H9 (cell line): ENCODE results near the gene GRID1. TPM values are rescaled to one million over a fixed set of nuclear protein-coding genes. Genes with fewer than 3 reads are reported as not detected.

ENCODE experiments used
- DNase-seq: peaks from one replicate; pipeline ENCODE4 v3.0.0-alpha.2; 2017
- H2AFZ ChIP-seq: one replicate; pipeline ENCODE4 v1.6.1; 2013; ENCODE audit warnings: mild to moderate bottlenecking, low read length, control low read depth, moderate library complexity
- H2AK5ac ChIP-seq: 2 replicates; pipeline ENCODE4 v1.6.1; 2013; ENCODE audit warnings: low read length, control low read depth, mixed read lengths; ENCODE audit not compliant: insufficient read length
- H2BK120ac ChIP-seq: one replicate; pipeline ENCODE4 v1.6.1; 2013; ENCODE audit warnings: low read depth, mild to moderate bottlenecking, low read length, control low read depth, inconsistent platforms; ENCODE audit not compliant: poor library complexity, severe bottlenecking
- H2BK12ac ChIP-seq: 2 replicates; pipeline ENCODE4 v1.6.1; 2013; ENCODE audit warnings: low read length, control low read depth, mixed read lengths, low read depth; ENCODE audit not compliant: insufficient read length
- H2BK15ac ChIP-seq: 2 replicates; pipeline ENCODE4 v1.6.1; 2013; ENCODE audit warnings: low read depth, low read length, control low read depth
- H2BK20ac ChIP-seq: one replicate; pipeline ENCODE4 v1.6.1; 2013; ENCODE audit warnings: low read depth, mild to moderate bottlenecking, low read length, control low read depth, inconsistent platforms; ENCODE audit not compliant: poor library complexity, severe bottlenecking
- H2BK5ac ChIP-seq: 2 replicates; pipeline ENCODE4 v1.6.1; 2013; ENCODE audit warnings: low read length, control low read depth, mixed read lengths; ENCODE audit not compliant: insufficient read length
- H3K14ac ChIP-seq: 2 replicates; pipeline ENCODE4 v1.6.1; 2013; ENCODE audit warnings: low read length, control low read depth; ENCODE audit not compliant: insufficient read depth
- H3K18ac ChIP-seq: 2 replicates; pipeline ENCODE4 v1.6.1; 2013; ENCODE audit warnings: low read depth, mild to moderate bottlenecking, mixed read lengths, low read length, control low read depth; ENCODE audit not compliant: insufficient read length
- H3K23ac ChIP-seq: 2 replicates; pipeline ENCODE4 v1.6.1; 2013; ENCODE audit warnings: low read length, control low read depth, mixed read lengths, low read depth; ENCODE audit not compliant: insufficient read length
- H3K23me2 ChIP-seq: 2 replicates; pipeline ENCODE4 v1.6.1; 2013; ENCODE audit warnings: low read depth, mild to moderate bottlenecking, mixed read lengths, low read length, control low read depth; ENCODE audit not compliant: insufficient read length, poor library complexity, severe bottlenecking
- H3K27ac ChIP-seq: 2 replicates; pipeline ENCODE4 v1.5.1; 2013; ENCODE audit warnings: low read length, control low read depth, mixed read lengths, low read depth; ENCODE audit not compliant: insufficient read length
- H3K27me3 ChIP-seq: 2 replicates; pipeline ENCODE4 v1.6.1; 2013; ENCODE audit warnings: low read length, control low read depth, inconsistent platforms; ENCODE audit not compliant: insufficient read depth
- H3K4ac ChIP-seq: 2 replicates; pipeline ENCODE4 v1.6.1; 2013; ENCODE audit warnings: low read depth, mild to moderate bottlenecking, control low read depth, inconsistent platforms, low read length, moderate library complexity
- H3K4me1 ChIP-seq: 2 replicates; pipeline ENCODE4 v1.6.1; 2013; ENCODE audit warnings: low read length, control low read depth, inconsistent platforms; ENCODE audit not compliant: insufficient read depth
- H3K4me2 ChIP-seq: 2 replicates; pipeline ENCODE4 v1.6.1; 2013; ENCODE audit warnings: low read length, control low read depth, mixed read lengths; ENCODE audit not compliant: insufficient read length, insufficient read depth
- H3K56ac ChIP-seq: 2 replicates; pipeline ENCODE4 v1.6.1; 2013; ENCODE audit warnings: low read depth, mild to moderate bottlenecking, mixed read lengths, low read length, control low read depth; ENCODE audit not compliant: insufficient read length
- H3K79me1 ChIP-seq: 2 replicates; pipeline ENCODE4 v1.6.1; 2013; ENCODE audit warnings: low read depth, mild to moderate bottlenecking, moderate library complexity, low read length, control low read depth, inconsistent platforms; ENCODE audit not compliant: insufficient read depth, poor library complexity, severe bottlenecking
- H3K79me2 ChIP-seq: 2 replicates; pipeline ENCODE4 v1.6.1; 2013; ENCODE audit warnings: low read length, control low read depth, inconsistent platforms; ENCODE audit not compliant: insufficient read depth
- H3K9ac ChIP-seq: 2 replicates; pipeline ENCODE4 v1.6.1; 2013; ENCODE audit warnings: low read length, control low read depth, mixed read lengths; ENCODE audit not compliant: insufficient read length; ENCODE audit errors: extremely low read depth
- H3K9me3 ChIP-seq: one replicate; pipeline ENCODE4 v1.6.1; 2013; ENCODE audit warnings: low read depth, low read length, inconsistent platforms; ENCODE audit not compliant: control insufficient read depth
- H3T11ph ChIP-seq: one replicate; pipeline ENCODE4 v1.6.1; 2013; ENCODE audit warnings: mild to moderate bottlenecking, low read length, control low read depth, inconsistent platforms
- H4K20me1 ChIP-seq: one replicate; pipeline ENCODE4 v1.6.1; 2013; ENCODE audit not compliant: control insufficient read depth, insufficient read length, insufficient read depth
- H4K5ac ChIP-seq: 2 replicates; pipeline ENCODE4 v1.6.1; 2013; ENCODE audit warnings: low read depth, mild to moderate bottlenecking, mixed read lengths, low read length, control low read depth; ENCODE audit not compliant: insufficient read length
- H4K8ac ChIP-seq: replicated peaks from 2 replicates; pipeline ENCODE4 v1.6.1; 2013; ENCODE audit warnings: low read length, control low read depth, mixed read lengths, low read depth; ENCODE audit not compliant: insufficient read length
- H4K91ac ChIP-seq: 2 replicates; pipeline ENCODE4 v1.6.1; 2013; ENCODE audit warnings: low read depth, mild to moderate bottlenecking, moderate library complexity, mixed read lengths, low read length, control low read depth; ENCODE audit not compliant: insufficient read length
- H3K27ac Mint-ChIP-seq, 3 experiments: 2 replicates in 2 of 3; 3 replicates in 1 of 3; pipeline ENCODE4 v1.8.0; 2020 to 2021; ENCODE audit warnings: mixed read lengths in 3 of 3, mild to moderate bottlenecking in 1 of 3, moderate library complexity in 1 of 3
- H3K27me3 Mint-ChIP-seq: 2 replicates; pipeline ENCODE4 v1.8.0; 2021; ENCODE audit warnings: low read depth, mild to moderate bottlenecking, moderate library complexity, mixed read lengths
- H3K36me3 Mint-ChIP-seq, 3 experiments: 2 replicates in 2 of 3; 3 replicates in 1 of 3; pipeline ENCODE4 v1.8.0; 2020 to 2021; ENCODE audit warnings: low read depth in 3 of 3, mixed read lengths in 3 of 3; ENCODE audit not compliant: insufficient read depth in 1 of 3
- H3K4me1 Mint-ChIP-seq, 2 experiments: 2 replicates each; pipeline ENCODE4 v1.8.0; 2020; ENCODE audit warnings: mixed read lengths in 2 of 2
- H3K4me3 Mint-ChIP-seq, 2 experiments: 2 replicates in 1 of 2; 3 replicates in 1 of 2; pipeline ENCODE4 v1.8.0; 2020 to 2021; ENCODE audit warnings: mild to moderate bottlenecking in 2 of 2, mixed read lengths in 2 of 2, moderate library complexity in 1 of 2
- H3K9me3 Mint-ChIP-seq, 2 experiments: 2 replicates in 1 of 2; 3 replicates in 1 of 2; pipeline ENCODE4 v1.8.0; 2020; ENCODE audit warnings: mild to moderate bottlenecking in 2 of 2, mixed read lengths in 2 of 2, moderate library complexity in 1 of 2
- CTCF ChIP-seq: fragments of 200-600 bp; sonication (generic); conservative IDR thresholded peaks from 3 replicates; pipeline ENCODE4 v1.8.0; 2021; ENCODE audit warnings: antibody characterized with exemption, mild to moderate bottlenecking
- WGBS: extraction: QIAGEN DNeasy Blood & Tissue Kit; methylation state at CpG from one replicate; pipeline ENCODE4 v1.1.7; 2013; ENCODE audit warnings: missing lambda C conversion rate, low lambda C conversion rate, mixed read lengths; ENCODE audit not compliant: insufficient read length; ENCODE audit errors: extremely low coverage; 5-methylcytosine and 5-hydroxymethylcytosine counted together
- total RNA-seq: library from RNA; stranded (reverse); gene quantifications from 2 replicates; pipeline ENCODE4 v1.2.1, GENCODE V29; 2021

GRID1 gene
- total RNA-seq, 1 experiment from 2014 or later: 0.35 TPM

- Mint-ChIP-seq H3K9me3 (no peaks in the 10 kb centered on the region), H3K4me3 (no peak overlapping the region), H3K36me3 (no peaks in the 10 kb centered on the region), H3K4me1 (0 out of 4 replicates have a peak, but pooled peaks cover 2% of the 10 kb centered on the region in 2 experiments), H3K27ac (no peak overlapping the region; a peak in 2 of 7 replicates), H3K27me3 (peaks cover 2% of the 10 kb centered on the region; the same call in 1 of the 2 replicates)
- H4K5ac ChIP-seq: no peak overlapping the region
- no peak for TF ChIP-seq CTCF
- no peak overlapping the region for H3K56ac ChIP-seq
- H2BK5ac ChIP-seq: no peak overlapping the region
- no peaks in the 10 kb centered on the region for H3K27me3 ChIP-seq
- no peak for DNase-seq
- no peak overlapping the region for H2BK120ac ChIP-seq
- H3K9me3 ChIP-seq: no peaks in the 10 kb centered on the region
- no peak overlapping the region for H3T11ph ChIP-seq
- H3K14ac ChIP-seq: no peak overlapping the region
- no peaks in the 10 kb centered on the region for H4K20me1 ChIP-seq
- H4K91ac ChIP-seq: no peak overlapping the region
- no peak overlapping the region for H3K23ac ChIP-seq
- H3K27ac ChIP-seq: no peak overlapping the region
- no peak overlapping the region for H2BK15ac ChIP-seq
- H2AFZ ChIP-seq: no peak overlapping the region
- no peak overlapping the region for H4K8ac ChIP-seq
- H3K4me1 ChIP-seq: no peaks in the 10 kb centered on the region
- H3K18ac ChIP-seq: no peak overlapping the region
- H2BK20ac ChIP-seq: no peak overlapping the region
- no peak overlapping the region for H2AK5ac ChIP-seq
- no peaks in the 10 kb centered on the region for H3K79me2 ChIP-seq
- no peak overlapping the region for H2BK12ac ChIP-seq
- no peaks in the 10 kb centered on the region for H3K79me1 ChIP-seq
- no peak overlapping the region for H3K9ac ChIP-seq
- WGBS: no CpG with 5 or more reads among the region's 6 CpGs
- no peak overlapping the region for H3K4ac ChIP-seq
- H3K23me2 ChIP-seq: no peaks in the 10 kb centered on the region
- no peak overlapping the region for H3K4me2 ChIP-seq
These were observed 187.5 kb downstream of the GRID1 start for GRCh38 chr10:86179153-86179524.
